GM19455 (cell line): ENCODE results near the gene TSPAN18.

Experiments
- ATAC-seq: cut with Tn5 transposase; IDR thresholded peaks from one replicate; pipeline ENCODE4 v1.9.1; 2021; ENCODE audit not compliant: unreplicated experiment

The TSPAN18 gene, protein sequence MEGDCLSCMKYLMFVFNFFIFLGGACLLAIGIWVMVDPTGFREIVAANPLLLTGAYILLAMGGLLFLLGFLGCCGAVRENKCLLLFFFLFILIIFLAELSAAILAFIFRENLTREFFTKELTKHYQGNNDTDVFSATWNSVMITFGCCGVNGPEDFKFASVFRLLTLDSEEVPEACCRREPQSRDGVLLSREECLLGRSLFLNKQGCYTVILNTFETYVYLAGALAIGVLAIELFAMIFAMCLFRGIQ

DNA sequence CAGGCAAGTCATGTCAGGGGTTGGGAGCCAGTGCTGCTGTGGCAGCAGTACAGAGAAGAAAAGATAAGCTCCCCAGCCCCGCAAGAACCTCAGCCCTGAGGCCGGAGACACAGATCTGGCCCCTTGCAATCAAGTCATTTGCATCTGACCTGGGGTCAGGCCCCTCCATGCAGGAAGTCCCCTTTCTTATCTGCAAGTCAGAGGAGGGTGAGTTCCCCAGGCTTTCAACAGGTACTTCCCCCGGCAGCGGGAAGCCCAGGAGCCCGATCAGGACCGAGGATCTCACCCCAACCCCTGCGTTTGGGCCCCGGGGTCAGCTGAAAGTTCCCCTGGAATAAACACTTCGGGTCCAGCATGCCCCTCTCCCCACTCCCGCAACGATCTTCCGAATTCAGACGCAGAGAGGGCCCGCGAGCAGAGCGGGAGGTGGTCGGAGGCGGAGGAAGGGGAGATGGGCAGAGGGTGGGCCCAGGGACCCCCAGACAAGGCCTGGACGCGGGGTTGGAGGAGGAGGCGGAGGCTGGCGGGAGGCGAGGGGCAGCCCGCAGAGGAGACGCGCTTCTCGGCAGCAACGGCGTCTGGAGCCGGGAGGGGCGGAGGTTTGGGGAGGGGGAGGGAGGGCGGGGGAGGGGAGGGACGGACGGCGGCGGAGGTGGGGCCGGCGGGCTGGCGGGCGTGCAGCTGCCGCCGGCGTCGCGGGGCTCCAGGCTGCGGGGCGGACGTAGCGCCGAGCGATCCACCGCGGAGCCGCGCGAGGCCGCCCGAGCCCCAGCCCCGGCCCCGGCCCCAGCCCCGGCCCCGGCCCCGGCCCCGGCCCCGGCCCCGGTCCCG is at the start of gene TSPAN18:
Gene TSPAN18 (plus strand): TSS at position 680 of the 831 bp plus-strand sequence. CDS start 179,455 bp downstream, outside the sequence.
- ATAC-seq = peak; percentile 61

DNA sequence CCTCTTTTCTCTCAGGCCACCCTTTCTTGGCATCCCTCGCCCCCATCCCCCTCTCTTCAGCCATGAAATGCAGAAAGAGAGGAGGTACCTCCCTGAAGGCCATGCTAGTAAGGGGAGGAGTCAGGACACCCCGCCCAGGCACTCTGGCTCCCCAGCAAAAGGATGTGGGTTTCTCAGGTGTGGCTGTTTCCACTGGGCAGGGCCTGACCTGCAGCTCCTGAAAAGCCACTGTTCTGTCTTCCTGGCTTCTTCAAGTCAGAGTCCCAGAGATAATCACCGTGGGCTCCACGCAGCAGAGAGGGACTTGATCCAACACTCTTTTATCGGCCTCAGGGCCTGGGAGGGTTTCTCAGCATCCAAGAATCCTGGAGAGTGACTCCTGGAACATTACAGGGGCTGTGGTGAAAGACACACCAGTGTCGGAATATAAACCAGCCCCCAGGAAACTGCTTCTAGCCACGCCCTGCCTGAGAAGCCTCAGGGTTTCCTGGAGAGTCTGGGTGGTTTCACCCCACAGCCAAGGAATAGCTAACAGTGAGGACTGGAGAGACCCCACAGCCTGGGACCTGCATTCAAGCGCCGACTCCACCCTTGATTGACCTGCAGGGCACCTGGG is 45.7 kb upstream of the TSPAN18 start:
- no peak for ATAC-seq

DNA sequence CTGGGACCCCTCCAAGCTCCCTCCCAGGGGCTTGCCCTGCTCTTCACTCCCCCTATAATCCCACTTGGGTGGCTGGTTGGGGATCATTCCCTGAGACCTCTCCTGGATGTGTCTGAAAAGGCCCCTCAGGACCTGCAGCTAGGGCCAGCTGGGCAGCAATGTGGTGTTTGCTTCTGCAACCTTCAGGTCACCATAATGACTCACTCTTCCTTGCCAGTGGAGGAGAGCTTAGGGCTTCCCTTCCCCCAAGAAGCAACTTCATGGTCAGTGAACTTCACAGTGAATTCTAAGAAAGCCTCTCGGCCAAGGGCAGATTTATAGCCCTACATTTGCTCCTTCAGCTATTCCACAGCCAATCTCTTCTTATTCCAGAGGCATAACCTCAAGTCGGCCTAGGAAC is 45.1 kb upstream of the TSPAN18 start:
- ATAC-seq = no peak

DNA sequence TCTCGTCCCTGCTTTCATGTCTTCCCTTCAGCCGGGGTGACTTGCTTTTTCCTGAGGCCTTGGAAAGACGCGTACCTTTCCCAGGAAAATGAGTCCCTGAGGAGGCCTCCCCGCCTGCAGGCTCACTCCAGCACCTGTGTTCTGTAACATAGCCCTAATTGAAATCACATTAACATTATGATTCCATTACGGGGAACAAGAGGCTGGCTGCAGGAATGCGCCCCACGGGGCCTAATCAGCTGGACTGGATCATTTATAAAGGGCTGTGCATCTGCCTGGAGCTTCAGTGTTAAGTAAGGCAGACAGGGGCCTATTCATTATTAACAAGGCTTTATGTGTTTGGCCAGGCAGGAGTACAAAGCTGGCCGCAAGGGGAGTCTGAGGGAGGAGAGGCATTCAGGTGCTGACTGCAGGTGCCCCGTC is 41.9 kb upstream of the TSPAN18 start:
- ATAC-seq = no peak

DNA sequence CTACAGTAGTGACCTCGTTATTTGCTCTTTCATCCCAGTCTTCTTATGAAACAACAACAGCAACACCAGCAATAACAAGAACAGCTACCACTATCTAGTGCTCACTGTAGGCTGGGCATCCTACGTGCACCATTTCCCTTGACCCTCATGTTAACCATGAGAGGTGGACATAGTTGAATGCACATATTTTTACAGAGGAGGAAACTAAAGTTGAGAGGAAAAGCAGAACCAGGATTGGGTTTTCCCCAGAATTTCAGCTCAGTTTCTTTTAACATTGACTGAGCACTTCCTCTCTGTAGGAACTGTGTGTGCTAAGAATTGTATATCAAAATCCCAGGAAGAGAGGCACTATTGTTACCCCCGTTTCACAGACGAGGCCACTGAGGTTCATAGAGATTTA is 39.4 kb upstream of the TSPAN18 start:
- ATAC-seq = no peak

DNA sequence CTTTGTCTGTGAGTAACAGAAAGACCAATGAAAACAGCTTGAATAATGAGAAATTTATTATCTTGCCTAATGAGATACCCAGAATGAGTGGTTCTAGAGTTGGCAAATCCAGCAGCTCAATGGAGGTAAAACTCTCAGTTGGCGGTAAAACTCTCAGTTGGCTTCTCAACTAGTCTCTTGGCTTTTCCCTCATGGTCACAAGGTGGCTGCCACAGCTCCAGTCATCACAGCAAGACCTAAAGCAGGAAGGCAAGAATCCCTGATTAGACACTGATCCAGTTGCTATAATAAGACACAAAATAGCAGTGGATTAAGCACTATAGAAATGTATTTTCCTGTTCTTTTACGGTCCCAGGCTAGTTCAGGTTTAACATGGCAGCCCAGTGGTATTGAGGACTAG is 37.5 kb upstream of the TSPAN18 start:
- ATAC-seq = no peak

DNA sequence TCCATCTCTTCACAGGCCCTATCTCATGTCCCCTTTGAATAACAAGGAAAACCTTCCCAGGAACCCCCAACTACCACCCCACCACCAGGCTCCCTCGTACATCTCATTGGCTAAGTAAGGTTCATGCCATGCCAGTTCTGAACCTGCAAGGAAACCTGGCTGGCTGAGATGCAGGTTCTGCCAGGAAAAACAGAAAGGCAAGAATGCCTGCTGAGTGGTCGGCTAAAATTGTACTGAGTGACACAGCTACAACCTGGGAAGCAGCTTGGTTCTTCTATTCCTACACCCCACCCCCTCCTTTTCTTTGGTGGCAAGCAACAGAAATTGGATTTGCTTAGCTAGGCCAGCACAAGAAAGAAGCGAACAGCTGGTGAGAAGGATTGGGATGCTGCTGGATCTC is 36.1 kb upstream of the TSPAN18 start:
- no peak for ATAC-seq

DNA sequence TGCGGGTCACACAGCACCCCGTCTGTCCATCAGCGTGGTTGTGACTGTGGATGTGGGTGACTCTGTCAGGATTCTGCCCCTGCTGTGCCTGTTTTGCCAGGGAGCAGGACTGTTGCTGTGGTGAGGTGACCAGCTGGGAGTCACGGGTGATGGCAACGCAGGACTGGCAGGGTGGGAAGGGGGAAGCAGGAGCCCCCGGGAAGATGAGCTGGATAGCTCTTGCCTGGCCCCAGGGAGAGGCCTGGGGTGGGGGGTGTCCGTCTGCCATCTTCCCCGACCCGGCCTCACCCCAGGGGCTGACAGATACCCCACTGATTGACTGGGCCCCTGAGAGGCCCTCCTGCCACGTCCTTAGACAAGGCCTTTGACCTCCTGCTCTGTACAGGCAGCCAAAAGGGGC is 34.3 kb upstream of the TSPAN18 start:
- ATAC-seq = no peak

DNA sequence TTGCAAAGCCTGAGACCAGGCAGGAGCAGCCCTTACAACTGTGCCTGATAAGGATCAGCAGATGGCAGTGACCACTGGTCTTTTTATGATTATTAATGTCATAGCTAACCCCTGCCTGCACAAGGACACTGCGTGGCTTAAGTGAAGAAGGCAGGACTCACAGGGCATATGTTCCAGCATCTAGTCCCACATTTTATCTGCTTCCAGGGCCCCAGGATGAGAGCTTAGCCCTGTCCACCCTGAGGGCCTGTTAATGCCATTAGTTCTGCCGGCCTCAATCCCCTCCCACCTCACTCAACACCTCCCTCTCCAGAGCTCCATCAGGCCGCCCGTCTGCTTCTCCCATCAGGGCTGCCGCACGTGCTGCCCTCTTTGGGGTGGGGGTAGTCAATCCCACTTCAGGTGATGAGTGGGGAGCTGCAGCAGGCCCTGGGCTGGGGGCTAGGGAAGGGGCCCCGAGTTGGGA is 33.1 kb upstream of the TSPAN18 start:
- no peak for ATAC-seq

DNA sequence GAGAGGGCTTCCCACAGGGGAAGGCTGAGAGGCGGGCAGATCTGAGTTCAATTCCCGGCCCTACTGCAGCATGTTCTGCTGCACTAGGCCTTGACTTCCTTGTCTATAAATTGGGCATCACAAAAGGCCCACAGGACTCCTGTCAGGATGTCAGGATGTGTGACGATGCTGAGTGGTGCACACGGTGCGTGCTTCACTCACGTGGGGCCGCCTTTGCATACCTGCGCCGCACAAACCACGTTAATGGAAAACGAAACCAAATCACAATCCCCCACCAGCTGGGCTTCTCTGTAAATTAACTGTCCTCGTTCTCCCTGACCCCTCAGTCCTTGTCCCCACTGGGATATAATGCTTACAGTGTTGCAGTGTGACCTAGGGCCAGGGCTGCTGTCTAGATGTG is 32.3 kb upstream of the TSPAN18 start:
- ATAC-seq = no peak

DNA sequence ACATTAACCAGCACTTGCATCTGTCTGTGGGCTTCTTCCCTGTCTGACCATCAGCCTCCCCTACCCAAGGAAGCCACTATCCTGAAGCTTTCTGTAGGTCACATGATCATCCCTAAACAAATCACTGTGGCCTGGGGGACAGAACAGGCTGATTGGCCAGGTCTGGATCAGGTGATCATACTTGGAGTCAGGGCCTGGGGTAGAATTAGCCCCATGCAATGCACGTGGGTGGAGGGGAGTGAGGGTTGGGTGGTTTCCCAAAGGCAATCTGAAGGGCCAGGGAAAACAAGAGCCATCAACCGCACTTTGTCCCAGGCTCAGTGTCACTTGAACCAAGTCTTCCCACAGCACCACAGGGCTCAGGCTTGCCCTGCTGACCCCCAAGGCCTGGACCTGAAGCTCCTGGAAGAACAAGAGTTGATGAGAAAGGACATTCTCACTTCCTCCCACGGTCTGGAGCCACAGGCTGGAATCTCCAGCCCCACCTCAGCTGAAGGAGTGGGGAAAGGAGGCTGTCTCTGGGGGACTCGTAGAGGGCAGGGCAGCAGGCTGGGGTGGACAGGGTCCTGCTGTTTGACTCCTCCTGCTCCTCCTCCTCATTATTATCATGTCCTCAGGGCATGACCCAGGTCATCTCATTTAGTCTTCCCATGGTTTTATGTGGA is 31.5 kb upstream of the TSPAN18 start:
- ATAC-seq = no peak

DNA sequence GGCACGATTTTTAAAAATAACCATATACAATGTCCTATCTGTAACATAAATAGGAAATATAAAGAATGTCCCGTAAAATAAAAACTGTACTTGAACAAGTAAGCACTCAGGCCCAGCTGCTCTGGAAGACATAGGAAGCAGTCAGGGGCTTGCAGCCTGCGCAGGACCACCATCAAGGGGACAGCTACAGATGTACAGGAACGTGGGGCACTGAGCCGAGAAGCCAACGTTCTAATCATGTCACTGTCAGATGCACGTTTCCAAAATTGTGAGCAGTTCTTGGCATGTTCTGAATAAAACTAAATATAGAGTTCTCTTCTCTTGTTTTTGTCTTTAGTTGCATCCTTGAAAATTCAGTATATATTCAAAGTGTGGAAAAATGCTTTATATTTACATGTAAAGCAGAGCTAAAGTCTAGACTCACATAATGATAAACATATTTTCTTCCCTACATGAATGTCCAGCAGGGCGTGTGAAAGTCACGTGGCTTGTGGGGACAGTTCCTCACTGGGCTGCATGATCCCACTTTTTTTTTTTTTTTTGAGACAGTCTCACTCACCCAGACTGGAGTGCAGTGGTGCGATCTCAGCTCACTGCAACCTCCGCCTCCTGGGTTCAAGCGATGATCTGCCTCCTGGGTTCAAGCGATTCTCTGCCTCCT is 28.4 kb upstream of the TSPAN18 start:
- no peak for ATAC-seq

DNA sequence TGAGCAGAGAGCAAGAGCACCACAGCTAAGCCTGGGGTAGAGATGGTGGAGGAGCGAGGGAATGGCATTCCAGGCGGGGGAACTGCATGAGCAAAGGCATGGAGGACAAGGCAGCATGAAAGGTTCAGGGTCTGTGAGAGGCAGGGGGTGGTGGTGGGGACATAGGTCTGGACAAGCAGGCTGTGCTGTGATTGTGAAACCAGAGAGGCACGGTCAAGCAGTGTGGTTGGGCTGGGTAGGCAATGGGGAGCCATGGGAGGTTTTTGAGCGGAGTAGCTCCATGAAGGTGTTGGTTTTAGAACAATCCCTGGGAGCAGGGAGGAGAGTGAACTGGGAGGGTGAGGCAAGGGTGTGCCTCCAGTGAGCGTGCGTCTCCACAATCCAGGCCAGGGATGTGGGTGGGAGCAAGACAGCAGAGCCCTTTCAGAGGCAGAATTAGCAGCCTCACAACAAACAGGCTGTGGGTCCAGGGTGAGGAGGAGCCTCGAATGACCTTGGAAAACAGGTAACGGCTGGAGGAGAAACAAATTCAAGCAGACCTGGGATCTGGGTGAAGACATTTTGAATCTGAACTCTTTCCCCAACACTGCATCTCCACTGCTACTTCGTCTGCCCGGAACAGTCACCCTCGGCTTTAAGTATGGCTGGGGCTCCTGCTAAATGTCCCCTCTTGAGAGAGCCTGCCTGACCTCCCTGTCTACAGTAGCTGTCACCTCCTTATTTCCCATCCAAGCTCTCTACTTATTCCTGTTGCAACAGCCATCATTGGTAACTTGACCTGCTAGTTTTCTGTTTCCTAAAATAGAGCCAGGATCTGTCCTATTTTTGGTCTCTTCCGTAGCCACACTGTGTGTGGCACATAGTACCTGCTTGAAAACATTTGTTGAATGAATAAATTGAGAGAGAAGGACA is 27.0 kb upstream of the TSPAN18 start:
- no peak for ATAC-seq

DNA sequence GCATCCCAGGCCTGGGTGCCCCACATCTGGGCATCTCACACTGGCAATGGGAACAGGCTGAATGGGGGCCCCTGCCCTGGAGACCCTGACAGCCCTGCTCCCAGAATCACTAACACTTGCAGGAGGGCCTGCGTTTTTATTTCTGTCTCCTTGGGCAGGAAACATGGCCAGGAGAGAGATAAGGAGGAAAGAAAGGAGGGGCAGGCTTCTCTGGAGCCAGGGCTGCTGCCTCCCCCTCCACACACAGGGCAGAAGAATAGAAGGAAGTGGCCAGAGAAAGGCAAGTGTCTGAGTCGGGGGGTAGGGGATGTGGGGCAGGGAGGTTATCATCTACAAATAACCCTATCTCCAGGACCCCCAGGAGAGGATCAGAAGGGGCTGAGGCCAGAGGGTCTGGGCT is 25.5 kb upstream of the TSPAN18 start:
- no peak for ATAC-seq

DNA sequence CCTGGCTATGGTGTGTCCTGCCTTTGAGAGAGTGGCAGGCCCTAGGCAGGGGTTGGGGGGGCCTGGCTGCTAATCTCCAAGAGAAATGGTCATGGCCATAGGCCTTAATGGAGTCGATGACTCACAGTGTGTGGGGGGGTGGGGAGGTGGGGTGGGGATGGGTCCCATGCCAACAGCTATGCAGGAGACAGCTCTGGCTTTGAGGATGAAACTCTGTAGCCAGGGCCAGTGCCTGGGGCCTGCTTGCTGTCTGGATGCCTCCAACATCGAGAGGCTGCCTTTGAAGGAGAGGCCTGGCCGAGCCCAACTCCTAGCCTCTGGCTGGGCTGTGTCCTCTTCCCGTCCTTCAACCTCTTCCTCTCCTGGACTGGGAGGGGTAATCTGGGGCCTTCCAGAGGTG is 23.9 kb upstream of the TSPAN18 start:
- ATAC-seq = no peak

DNA sequence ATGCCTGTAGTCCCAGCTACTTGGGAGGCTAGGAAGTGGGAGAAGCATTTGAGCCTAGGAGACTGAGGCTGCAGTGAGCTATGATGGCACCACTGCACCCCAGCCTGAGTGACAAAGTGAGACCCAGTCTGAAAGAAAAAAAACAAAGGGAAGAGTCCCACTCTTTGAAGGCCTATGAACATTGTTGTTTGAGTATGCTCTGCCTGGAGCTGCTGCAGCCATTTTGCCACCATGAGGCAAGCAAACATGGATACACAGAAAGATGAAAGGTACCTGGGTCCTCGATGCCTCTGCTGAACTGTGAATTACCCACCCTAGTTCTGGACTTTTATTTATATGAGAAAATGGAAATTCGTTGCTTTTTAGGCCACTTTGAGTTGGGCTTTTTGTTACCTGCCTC is 19.7 kb upstream of the TSPAN18 start:
- no peak for ATAC-seq

DNA sequence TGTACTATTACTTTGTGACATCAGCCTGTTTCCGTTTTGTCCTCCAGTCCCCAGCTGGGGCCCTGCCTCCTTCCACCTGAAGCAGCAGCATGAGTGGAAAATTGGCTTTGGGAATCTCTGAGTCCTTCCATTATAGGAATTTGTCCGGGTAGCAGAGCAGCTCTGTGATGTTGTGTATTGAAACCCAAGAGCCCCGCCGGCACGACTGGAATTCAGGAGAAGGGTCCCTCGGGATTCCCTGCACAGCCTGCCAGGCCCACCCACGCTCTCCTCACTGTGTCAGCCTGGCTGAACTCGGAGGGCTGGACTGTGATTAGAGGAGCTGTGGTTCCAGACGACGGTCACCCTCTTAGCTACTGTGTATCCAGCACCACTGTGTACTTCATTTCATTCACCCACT is 18.8 kb upstream of the TSPAN18 start:
- no peak for ATAC-seq

DNA sequence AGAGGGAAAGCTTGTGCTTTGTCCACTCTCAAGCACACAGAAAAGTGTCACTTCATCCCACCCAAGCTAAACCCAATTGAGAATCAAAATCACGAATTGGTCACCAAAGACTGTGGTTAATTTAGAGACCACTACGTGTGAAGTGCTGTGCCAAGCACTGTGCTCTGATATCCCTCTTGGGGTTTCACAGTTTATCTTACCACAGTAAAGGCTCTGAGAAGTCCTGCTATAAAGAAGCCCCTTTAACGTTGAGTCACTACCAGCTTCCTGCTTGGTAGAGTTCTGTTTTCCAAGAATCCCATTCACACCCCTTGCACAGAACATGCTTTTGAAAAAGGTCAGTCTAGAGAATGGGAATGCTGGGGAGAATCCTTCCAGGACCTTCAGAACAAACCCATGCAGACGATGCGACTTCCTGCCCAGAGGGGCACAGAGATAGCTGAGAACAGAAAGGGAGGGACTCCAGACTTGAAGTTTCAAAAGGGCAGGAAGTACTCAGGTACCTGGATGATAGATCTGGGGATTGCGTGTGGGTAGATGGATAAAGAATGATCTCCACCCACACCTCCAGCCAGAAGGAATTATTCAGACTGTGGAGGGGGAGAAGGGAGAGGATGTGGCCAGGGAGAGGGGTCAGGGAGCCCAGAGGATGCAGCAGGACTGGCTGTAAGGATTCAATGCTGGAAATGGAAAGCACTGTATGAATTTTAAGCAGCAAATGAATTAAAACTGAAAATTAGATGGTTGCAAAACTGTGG is 18.1 kb upstream of the TSPAN18 start:
- ATAC-seq = no peak

DNA sequence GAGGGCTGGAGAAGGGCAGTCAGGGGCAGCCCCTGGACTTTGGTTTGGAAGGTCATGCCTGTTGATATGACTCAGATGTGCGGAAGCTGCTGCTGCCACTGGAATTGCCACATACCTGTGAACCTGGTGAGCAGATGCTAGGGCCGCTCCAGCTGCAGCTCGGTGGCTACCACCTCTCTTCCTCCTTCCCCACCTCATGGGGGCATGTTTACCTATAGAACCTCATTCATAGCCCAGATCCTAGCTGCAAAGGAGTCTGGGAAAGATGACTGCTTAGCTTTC is 17.5 kb upstream of the TSPAN18 start:
- no peak for ATAC-seq
